Lung (tissue), 12 donors: ENCODE measurements around the gene PIK3R2. TPM values are rescaled to one million over a fixed set of nuclear protein-coding genes. Genes with fewer than 3 reads are reported as not detected.

Experiments used
- ATAC-seq: fragments of 200-7000 bp; cut with Tn5 transposase; one replicate; pipeline ENCODE4 v1.9.1; 2020; ENCODE audit warnings: moderate number of reproducible peaks; ENCODE audit not compliant: insufficient read depth, low FRiP score
- DNase-seq, 3 donors: peaks; one replicate each; pipeline ENCODE4 v3.0.0-alpha.2; 2013 to 2017
- H3K27ac ChIP-seq, 2 donors: one replicate each; pipeline ENCODE4 v1.5.1; 2013; ENCODE audit warnings: mild to moderate bottlenecking in 2 of 2, moderate library complexity in 2 of 2, control low read depth in 1 of 2, inconsistent platforms in 1 of 2, low read depth in 1 of 2, low read length in 1 of 2
- H3K27me3 ChIP-seq, 3 donors: one replicate each; pipeline ENCODE4 v1.5.1; 2013; ENCODE audit warnings: low read length in 2 of 3; ENCODE audit not compliant: control insufficient read depth in 3 of 3, insufficient read depth in 3 of 3
- H3K36me3 ChIP-seq, 4 donors: one replicate each; pipeline ENCODE4 v1.5.1; 2013; ENCODE audit warnings: low read length in 4 of 4, mild to moderate bottlenecking in 1 of 4, moderate library complexity in 1 of 4; ENCODE audit not compliant: control insufficient read depth in 4 of 4, insufficient read depth in 4 of 4
- H3K4me1 ChIP-seq, 5 donors: one replicate each; pipeline ENCODE4 v1.5.1; 2013; ENCODE audit warnings: low read length in 5 of 5, mild to moderate bottlenecking in 2 of 5, moderate library complexity in 1 of 5; ENCODE audit not compliant: control insufficient read depth in 5 of 5, insufficient read depth in 5 of 5
- H3K4me3 ChIP-seq: one replicate; pipeline ENCODE4 v1.5.1; 2013; ENCODE audit warnings: mild to moderate bottlenecking, control low read depth, moderate library complexity
- H3K9ac ChIP-seq, 2 donors: one replicate each; pipeline ENCODE4 v1.5.1; 2013; ENCODE audit warnings: low read length in 2 of 2, control low read depth in 1 of 2; ENCODE audit not compliant: insufficient read depth in 1 of 2
- H3K9me3 ChIP-seq, 4 donors: one replicate each; pipeline ENCODE4 v1.5.1; 2013; ENCODE audit warnings: low read length in 3 of 4, mild to moderate bottlenecking in 1 of 4, moderate library complexity in 1 of 4; ENCODE audit not compliant: control insufficient read depth in 4 of 4, insufficient read depth in 3 of 4
- CTCF ChIP-seq: IDR thresholded peaks from 2 replicates; pipeline ENCODE4 v1.5.1; 2012; ENCODE audit warnings: mild to moderate bottlenecking; ENCODE audit errors: control extremely low read depth, extremely low read depth
- WGBS, 2 donors: extraction: QIAGEN DNeasy Blood & Tissue Kit; methylation state at CpG; one replicate each; pipeline ENCODE4 v1.1.7; 2013; 5-methylcytosine and 5-hydroxymethylcytosine counted together
- polyA plus RNA-seq, 2 donors: library from polyadenylated mRNA; stranded (reverse); fragments of 200-250 nt; gene quantifications; one replicate each; pipeline ENCODE4 v1.2.1, GENCODE V29; 2013
- total RNA-seq, 2 donors: library from RNA; depleted of rRNA in 1 of 2; stranded (reverse); fragments of >200 nt in 1 of 2; gene quantifications; one replicate each; pipeline ENCODE4 v1.2.1, GENCODE V29; 2014 to 2021
- donor health status: control.
- donor health status: control.
- donor health status: Bipolar disorder and iron deficiency.
- donor health status: healthy.
- donor health status: DM: yes; HTN: yes; CAD: no.

The PIK3R2 gene
- total and polyA plus RNA-seq, 4 donors = 7.0 to 36.2 (median 20.4) TPM

DNA sequence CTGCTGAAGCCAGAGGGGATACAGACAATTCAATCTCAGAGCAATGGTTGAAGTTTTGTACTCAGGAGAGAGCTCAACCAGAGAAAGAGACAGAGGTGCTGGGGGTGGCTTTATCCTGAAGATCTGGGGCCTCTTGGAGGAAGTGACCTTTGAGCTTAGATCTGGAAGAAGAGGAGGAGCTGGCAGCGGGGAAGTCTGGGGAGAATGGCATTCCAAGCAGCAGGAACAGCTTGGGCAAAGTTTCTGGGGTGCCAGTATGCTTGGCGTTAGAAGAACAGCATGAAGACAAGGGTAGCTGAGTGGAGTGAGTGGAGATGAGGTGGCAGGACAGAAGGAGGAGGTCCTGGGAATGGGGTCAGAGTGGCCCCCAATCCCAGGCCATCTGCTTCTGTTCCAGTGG lies 44.1 kb upstream of the PIK3R2 start:
- 70 to 79% methylated on average over 2 of the region's 2 CpGs for WGBS, 2 donors
- Histone ChIP-seq H3K4me3 (no peak overlapping the region), H3K36me3 (no peaks in the 10 kb centered on the region), H3K9me3 (peaks cover 0 to 2% (median 0%) of the 10 kb centered on the region in 4 donors), H3K9ac (no peak overlapping the region), H3K27me3 (no peaks in the 10 kb centered on the region), H3K27ac (peak overlapping the region in 1 of 2 donors; percentile 15), H3K4me1 (peaks cover 0 to 16% (median 2%) of the 10 kb centered on the region in 5 donors)
- no peak for ATAC-seq
- no peak for DNase-seq
- TF ChIP-seq CTCF = no peak

DNA sequence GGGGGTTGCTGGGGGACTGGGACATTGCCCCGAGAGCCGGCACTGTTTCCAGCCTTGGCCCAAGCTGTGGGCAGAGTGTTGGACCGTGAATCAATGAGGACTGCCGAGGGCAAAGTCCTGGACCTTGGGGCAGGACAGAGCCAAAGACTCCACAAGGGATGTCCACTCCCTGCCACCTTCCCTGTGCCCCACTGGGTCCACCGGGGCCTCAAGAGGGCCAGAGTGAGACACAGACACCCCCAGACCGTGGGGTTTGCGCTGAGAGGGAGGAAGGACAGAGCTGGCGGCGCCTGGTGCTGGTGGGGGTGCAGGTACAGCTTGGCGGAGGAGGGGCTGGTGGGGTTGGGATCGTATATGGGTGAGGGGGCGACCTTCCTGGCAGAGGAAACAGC lies 43.6 kb upstream of the PIK3R2 start:
- Histone ChIP-seq H3K9me3 (peaks cover 0 to 2% (median 0%) of the 10 kb centered on the region in 4 donors), H3K4me3 (no peak overlapping the region), H3K27me3 (no peaks in the 10 kb centered on the region), H3K9ac (no peak overlapping the region), H3K4me1 (peaks cover 0 to 13% (median 2%) of the 10 kb centered on the region in 5 donors), H3K27ac (no peak overlapping the region), H3K36me3 (no peaks in the 10 kb centered on the region)
- no peak for TF ChIP-seq CTCF
- no peak for ATAC-seq
- DNase-seq = no peak
- 60 to 61% methylated on average over 12 of the region's 12 CpGs for WGBS, 2 donors

GRCh38 chr19:18109733-18110608 lies 43.0 kb upstream of the PIK3R2 start:
- TF ChIP-seq CTCF = no peak
- Histone ChIP-seq H3K27me3 (no peaks in the 10 kb centered on the region), H3K9ac (no peak overlapping the region), H3K9me3 (peaks cover 0 to 2% (median 0%) of the 10 kb centered on the region in 4 donors), H3K36me3 (no peaks in the 10 kb centered on the region), H3K27ac (peak overlapping the region in 1 of 2 donors; percentile 59), H3K4me3 (peak overlapping the region; percentile 60), H3K4me1 (peaks cover 0 to 11% (median 0%) of the 10 kb centered on the region in 5 donors)
- 1 to 2% methylated on average over 57 to 92 of the region's 92 CpGs for WGBS, 2 donors
- ATAC-seq = peak; percentile 75
- DNase-seq = peak in 2 of 3 donors; percentile 14 to 28
